C4-2B (cell line): ENCODE results near the gene SCFD2.

ENCODE experiments used
- H3K27ac ChIP-seq: fragments of 450-650 bp; 2 replicates; pipeline ENCODE4 v1.5.1; 2017
- CTCF ChIP-seq: fragments of 450-650 bp; conservative IDR thresholded peaks from 2 replicates; pipeline ENCODE4 v1.5.1; 2017; ENCODE audit warnings: mild to moderate bottlenecking
- ZFX ChIP-seq: fragments of 450-650 bp; IDR thresholded peaks from 2 replicates; pipeline ENCODE4 v1.6.1; 2017

Gene SCFD2

GRCh38 chr4:52890521-52890791, 475.4 kb downstream of the SCFD2 start:
- no peak overlapping the region for H3K27ac ChIP-seq
- TF ChIP-seq CTCF (no peak), ZFX (no peak)

GRCh38 chr4:52889778-52890520, 475.9 kb downstream of the SCFD2 start:
- no peak overlapping the region for H3K27ac ChIP-seq
- TF ChIP-seq CTCF (no peak), ZFX (no peak)

GRCh38 chr4:52889354-52889753, 476.5 kb downstream of the SCFD2 start:
- H3K27ac ChIP-seq = no peak overlapping the region
- TF ChIP-seq CTCF = no peak
- TF ChIP-seq ZFX = no peak

GRCh38 chr4:52884994-52885393, 480.9 kb downstream of the SCFD2 start:
- H3K27ac ChIP-seq = no peak overlapping the region
- TF ChIP-seq CTCF (no peak), ZFX (no peak)

- TF ChIP-seq ZFX = no peak
- TF ChIP-seq CTCF = no peak
- H3K27ac ChIP-seq = no peak overlapping the region
Measured at GRCh38 chr4:52883707-52884669, 481.9 kb downstream of the SCFD2 start.

- no peak overlapping the region for H3K27ac ChIP-seq
- TF ChIP-seq CTCF (no peak), ZFX (no peak)
Measured at GRCh38 chr4:52883183-52883621, 482.7 kb downstream of the SCFD2 start.

- no peak for TF ChIP-seq ZFX
- TF ChIP-seq CTCF = no peak
Measured at GRCh38 chr4:52880994-52881393, 484.9 kb downstream of the SCFD2 start.

More at GRCh38 chr4:52880994-52881393, 484.9 kb downstream of the SCFD2 start:
- no peak overlapping the region for H3K27ac ChIP-seq
